ENCODE measurements around the gene CD6.

The CD6 gene

GRCh38 chr11:60971520-60971919, at the start of gene CD6:
Gene CD6, plus strand, starts transcription at chr11:60971680. Its CDS starts 186 bp downstream, at chr11:60971866.
- peaks cover 23% of the 10 kb centered on the region for H3K4me1 Mint-ChIP-seq

DNA sequence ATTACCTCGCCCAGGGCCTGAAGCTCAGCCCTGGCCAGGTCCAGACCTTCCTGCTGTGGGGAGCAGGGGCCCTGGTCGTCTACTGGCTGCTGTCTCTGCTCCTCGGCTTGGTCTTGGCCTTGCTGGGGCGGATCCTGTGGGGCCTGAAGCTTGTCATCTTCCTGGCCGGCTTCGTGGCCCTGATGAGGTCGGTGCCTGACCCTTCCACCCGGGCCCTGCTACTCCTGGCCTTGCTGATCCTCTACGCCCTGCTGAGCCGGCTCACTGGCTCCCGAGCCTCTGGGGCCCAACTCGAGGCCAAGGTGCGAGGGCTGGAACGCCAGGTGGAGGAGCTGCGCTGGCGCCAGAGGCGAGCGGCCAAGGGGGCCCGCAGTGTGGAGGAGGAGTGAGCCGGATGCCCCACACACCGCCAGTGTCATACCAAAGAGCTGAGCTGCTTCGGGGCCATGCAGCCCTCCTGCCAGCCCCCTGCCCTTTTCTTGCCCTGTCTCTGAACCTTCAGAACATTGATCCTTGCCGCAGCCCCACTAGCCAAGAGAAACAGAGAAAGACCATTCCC, 49.6 kb upstream of the CD6 start:
- Mint-ChIP-seq H3K27ac (no peak overlapping the region), H3K4me3 (no peak overlapping the region), H3K4me1 (peaks cover 39% of the 10 kb centered on the region), H3K9me3 (no peaks in the 10 kb centered on the region), H3K27me3 (no peaks in the 10 kb centered on the region), H3K36me3 (peaks cover 31% of the 10 kb centered on the region)
- DNase-seq (ENCODE audit: low spot score in 2 of 2) (no peak), ATAC-seq (ENCODE audit: low read depth) (no peak)

More at GRCh38 chr11:60971520-60971919, at the start of gene CD6:
- H3K9me3 Mint-ChIP-seq: peaks cover 3% of the 10 kb centered on the region
- peaks cover 3% of the 10 kb centered on the region for H3K36me3 Mint-ChIP-seq
- ATAC-seq (ENCODE audit: low read depth) (peak; percentile 70), DNase-seq (ENCODE audit: low spot score in 2 of 2) (peak in 1 of 2 donors; percentile 20)
- peak within 1 kb of the TSS; percentile 75 for H3K4me3 Mint-ChIP-seq
- H3K27me3 Mint-ChIP-seq: peaks cover 6% of the 10 kb centered on the region
- H3K27ac Mint-ChIP-seq: peak within 1 kb of the TSS; percentile 53

- DNase-seq (ENCODE audit: low spot score in 2 of 2) (no peak), ATAC-seq (ENCODE audit: low read depth) (no peak)
- Mint-ChIP-seq H3K27ac (no peak overlapping the region), H3K9me3 (no peaks in the 10 kb centered on the region), H3K4me1 (peaks cover 35% of the 10 kb centered on the region), H3K4me3 (no peak overlapping the region), H3K27me3 (no peaks in the 10 kb centered on the region), H3K36me3 (peaks cover 29% of the 10 kb centered on the region)
Measured at GRCh38 chr11:60922906-60923305, 48.6 kb upstream of the CD6 start.

DNA sequence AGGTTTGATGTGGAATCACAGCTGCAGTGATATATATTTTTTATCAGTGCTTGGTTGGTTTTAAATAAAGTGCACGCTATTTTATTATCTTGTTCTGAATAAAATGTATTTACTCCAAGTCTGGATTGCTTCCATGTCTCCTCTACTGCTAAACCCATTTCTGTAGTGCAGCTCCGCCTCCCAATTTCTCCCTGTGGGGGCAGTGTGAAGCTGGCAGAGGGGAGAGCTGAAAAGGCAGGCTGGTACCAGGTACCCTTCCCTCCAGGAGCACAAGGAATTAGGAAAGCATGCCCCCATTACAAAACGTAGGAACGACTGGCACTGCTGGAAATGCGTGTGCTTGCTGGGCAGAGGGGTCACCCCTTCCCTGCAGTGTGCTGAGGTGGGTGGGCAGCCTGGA, 48.2 kb upstream of the CD6 start:
- no peak for ATAC-seq (ENCODE audit: low read depth)
- no peaks in the 10 kb centered on the region for H3K9me3 Mint-ChIP-seq
- peaks cover 29% of the 10 kb centered on the region for H3K36me3 Mint-ChIP-seq
- H3K4me1 Mint-ChIP-seq: peaks cover 35% of the 10 kb centered on the region
- no peak for DNase-seq (ENCODE audit: low spot score in 2 of 2)
- peak overlapping the region; percentile 66 for H3K4me3 Mint-ChIP-seq
- H3K27ac Mint-ChIP-seq: no peak overlapping the region
- no peaks in the 10 kb centered on the region for H3K27me3 Mint-ChIP-seq

GRCh38 chr11:60923800-60924109, 47.7 kb upstream of the CD6 start:
- H3K9me3 Mint-ChIP-seq: no peaks in the 10 kb centered on the region
- no peak for DNase-seq (ENCODE audit: low spot score in 2 of 2)
- no peaks in the 10 kb centered on the region for H3K27me3 Mint-ChIP-seq
- no peak for ATAC-seq (ENCODE audit: low read depth)
- peak overlapping the region; percentile 73 for H3K4me3 Mint-ChIP-seq
- peaks cover 35% of the 10 kb centered on the region for H3K4me1 Mint-ChIP-seq
- peaks cover 29% of the 10 kb centered on the region for H3K36me3 Mint-ChIP-seq
- no peak overlapping the region for H3K27ac Mint-ChIP-seq

DNA sequence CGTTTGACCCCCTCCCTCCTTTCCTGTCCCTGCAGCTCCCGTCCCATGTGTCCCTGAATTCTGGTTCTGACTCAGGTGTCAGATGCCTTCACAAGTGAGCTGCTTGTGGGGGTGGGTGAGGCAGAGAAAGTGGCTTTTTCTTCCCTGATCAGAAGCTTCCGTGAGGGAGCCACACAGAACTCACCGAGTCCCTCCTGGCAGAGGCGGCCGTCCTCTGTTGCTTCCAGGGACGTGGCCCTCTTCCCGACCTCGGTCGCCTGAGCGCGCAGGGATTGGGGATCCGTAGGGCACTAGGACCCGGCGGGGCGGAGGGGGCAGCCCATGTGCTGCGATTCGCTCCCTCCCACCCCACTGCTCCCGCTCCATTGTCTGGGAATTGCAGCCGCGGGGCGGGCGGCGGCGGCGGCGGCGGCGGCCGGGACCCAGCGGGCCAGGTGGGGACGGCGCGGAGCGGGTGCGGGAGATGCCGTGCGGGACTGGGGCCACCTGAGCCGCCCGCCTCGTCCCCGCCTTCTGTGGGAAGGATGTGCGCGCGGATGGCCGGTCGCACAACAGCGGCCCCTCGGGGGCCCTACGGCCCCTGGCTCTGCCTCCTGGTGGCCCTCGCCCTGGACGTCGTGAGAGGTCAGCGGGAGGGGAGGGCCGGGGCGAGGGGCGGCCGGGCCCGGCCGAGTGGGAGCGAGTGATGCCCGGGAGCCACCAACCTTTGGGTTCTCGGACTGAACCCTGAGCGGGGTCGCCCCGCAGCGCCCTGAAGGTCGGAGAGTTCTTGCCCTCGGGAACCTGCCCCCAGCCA, 47.2 kb upstream of the CD6 start, which contains the start of gene TMEM132A:
Gene TMEM132A, plus strand, starts transcription at position 351 of the 796 bp plus-strand sequence. Its CDS starts 174 bp downstream, at position 525.
- no peak for DNase-seq (ENCODE audit: low spot score in 2 of 2)
- H3K4me3 Mint-ChIP-seq: peak within 1 kb of the TSS; percentile 74
- H3K4me1 Mint-ChIP-seq: peaks cover 34% of the 10 kb centered on the region
- ATAC-seq (ENCODE audit: low read depth): peak; percentile 48
- no peaks in the 10 kb centered on the region for H3K27me3 Mint-ChIP-seq
- peak within 1 kb of the TSS; percentile 61 for H3K27ac Mint-ChIP-seq
- H3K36me3 Mint-ChIP-seq: peaks cover 28% of the 10 kb centered on the region
- no peaks in the 10 kb centered on the region for H3K9me3 Mint-ChIP-seq

DNA sequence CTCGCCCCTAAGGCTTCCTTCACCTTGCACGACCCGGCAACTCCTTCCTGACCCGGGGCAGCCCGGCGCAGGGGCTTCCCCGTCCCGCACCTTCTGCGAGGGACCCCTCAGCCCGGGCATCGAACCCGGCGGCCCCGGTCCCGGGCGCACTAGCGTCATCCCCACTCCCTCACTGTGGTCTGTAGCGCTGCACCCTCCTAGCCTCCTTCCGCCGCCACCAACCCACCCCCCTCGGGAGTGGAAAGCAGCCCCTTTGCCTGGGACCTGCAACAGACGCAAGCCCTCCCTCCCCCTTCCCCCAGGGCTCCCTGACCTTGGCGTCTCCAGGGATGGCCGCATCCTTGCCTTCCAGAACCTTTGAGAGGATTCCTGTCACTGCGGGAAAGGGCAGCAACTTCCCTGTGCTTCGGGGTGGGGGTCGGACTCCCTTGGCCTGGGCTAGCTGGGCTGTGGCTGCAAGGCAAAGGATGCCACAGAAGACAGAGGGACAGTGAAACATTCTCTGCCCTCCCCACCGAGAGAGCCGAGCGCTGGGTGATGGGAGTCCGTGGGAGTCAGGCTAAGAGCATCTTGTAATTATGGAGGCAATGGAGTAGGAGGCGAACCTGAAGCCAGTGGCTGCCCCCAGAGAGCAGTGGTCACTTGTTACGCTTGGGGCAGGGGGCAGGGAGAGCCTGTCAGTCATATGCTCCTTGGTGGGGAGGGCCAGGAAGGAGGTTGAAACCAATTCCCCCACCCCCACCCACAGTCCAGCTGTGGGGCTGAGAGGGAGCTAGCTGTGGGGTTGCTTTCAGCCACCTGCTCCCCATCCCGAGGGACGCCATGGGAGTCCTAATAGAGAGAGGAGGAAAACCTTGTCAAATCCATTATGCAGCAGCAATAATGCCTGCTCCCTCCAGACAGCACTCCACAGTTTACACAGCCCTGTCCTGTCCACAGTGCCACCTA, 46.3 kb upstream of the CD6 start:
- DNase-seq (ENCODE audit: low spot score in 2 of 2): no peak
- H3K4me3 Mint-ChIP-seq: peak overlapping the region; percentile 74
- no peaks in the 10 kb centered on the region for H3K9me3 Mint-ChIP-seq
- H3K36me3 Mint-ChIP-seq: peaks cover 21% of the 10 kb centered on the region
- peaks cover 32% of the 10 kb centered on the region for H3K4me1 Mint-ChIP-seq
- peak overlapping the region; percentile 61 for H3K27ac Mint-ChIP-seq
- H3K27me3 Mint-ChIP-seq: no peaks in the 10 kb centered on the region
- peak; percentile 51 for ATAC-seq (ENCODE audit: low read depth)

DNA sequence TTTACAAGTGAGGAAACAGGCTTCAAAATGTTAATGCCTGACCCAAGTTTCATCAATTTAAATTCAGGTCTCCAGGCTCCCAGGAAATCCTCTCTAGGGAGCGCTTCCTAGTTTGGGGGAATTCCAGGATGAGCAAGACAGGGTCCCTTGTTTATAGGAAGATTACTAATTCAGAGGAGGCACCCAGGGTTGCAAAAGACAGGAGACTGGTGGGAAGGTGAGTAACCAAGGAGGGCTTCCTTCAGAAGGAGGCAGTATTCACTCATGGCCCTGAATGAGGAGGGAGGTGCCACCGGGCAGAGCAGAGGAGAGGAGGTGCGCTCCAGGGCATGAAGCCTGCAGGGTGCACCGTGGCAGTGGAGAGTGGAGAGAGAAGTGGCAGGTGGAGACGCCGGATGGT, 45.6 kb upstream of the CD6 start:
- peaks cover 16% of the 10 kb centered on the region for H3K36me3 Mint-ChIP-seq
- H3K4me1 Mint-ChIP-seq: peaks cover 34% of the 10 kb centered on the region
- ATAC-seq (ENCODE audit: low read depth) (no peak), DNase-seq (ENCODE audit: low spot score in 2 of 2) (no peak)
- no peaks in the 10 kb centered on the region for H3K27me3 Mint-ChIP-seq
- H3K4me3 Mint-ChIP-seq: no peak overlapping the region
- H3K9me3 Mint-ChIP-seq: no peaks in the 10 kb centered on the region
- no peak overlapping the region for H3K27ac Mint-ChIP-seq

GRCh38 chr11:60926500-60926899, 45.0 kb upstream of the CD6 start:
- no peak overlapping the region for H3K4me3 Mint-ChIP-seq
- no peak overlapping the region for H3K27ac Mint-ChIP-seq
- H3K9me3 Mint-ChIP-seq: no peaks in the 10 kb centered on the region
- no peak for ATAC-seq (ENCODE audit: low read depth)
- H3K27me3 Mint-ChIP-seq: no peaks in the 10 kb centered on the region
- peaks cover 39% of the 10 kb centered on the region for H3K4me1 Mint-ChIP-seq
- DNase-seq (ENCODE audit: low spot score in 2 of 2): no peak
- H3K36me3 Mint-ChIP-seq: peaks cover 13% of the 10 kb centered on the region

DNA sequence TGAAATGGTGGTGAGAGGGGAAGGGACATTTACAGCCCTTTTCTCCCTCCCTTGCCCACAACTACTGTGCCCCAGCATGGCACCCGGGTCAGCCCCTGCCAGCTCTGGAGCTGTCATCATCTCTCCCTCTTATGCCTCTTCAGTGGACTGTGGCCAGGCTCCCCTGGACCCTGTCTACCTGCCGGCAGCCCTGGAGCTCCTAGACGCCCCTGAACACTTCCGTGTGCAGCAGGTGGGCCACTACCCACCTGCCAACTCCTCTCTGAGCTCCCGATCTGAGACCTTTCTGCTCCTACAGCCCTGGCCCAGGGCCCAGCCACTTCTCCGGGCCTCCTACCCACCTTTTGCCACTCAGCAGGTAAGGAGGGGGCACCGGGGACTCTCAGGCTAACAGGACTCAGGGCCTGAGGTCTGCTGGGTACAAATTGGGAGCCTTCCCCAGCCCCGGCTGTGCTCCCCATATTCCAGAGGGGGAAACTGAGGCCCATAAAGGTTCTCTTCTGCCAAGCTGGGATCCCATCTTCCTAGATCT, 44.4 kb upstream of the CD6 start:
- H3K36me3 Mint-ChIP-seq: peaks cover 8% of the 10 kb centered on the region
- H3K27ac Mint-ChIP-seq: no peak overlapping the region
- H3K9me3 Mint-ChIP-seq: no peaks in the 10 kb centered on the region
- H3K4me1 Mint-ChIP-seq: peaks cover 44% of the 10 kb centered on the region
- DNase-seq (ENCODE audit: low spot score in 2 of 2) (no peak), ATAC-seq (ENCODE audit: low read depth) (no peak)
- H3K4me3 Mint-ChIP-seq: no peak overlapping the region
- H3K27me3 Mint-ChIP-seq: no peaks in the 10 kb centered on the region

- DNase-seq (ENCODE audit: low spot score in 2 of 2) (no peak), ATAC-seq (ENCODE audit: low read depth) (no peak)
- peaks cover 3% of the 10 kb centered on the region for H3K36me3 Mint-ChIP-seq
- H3K9me3 Mint-ChIP-seq: no peaks in the 10 kb centered on the region
- no peak overlapping the region for H3K27ac Mint-ChIP-seq
- H3K4me3 Mint-ChIP-seq: no peak overlapping the region
- peaks cover 43% of the 10 kb centered on the region for H3K4me1 Mint-ChIP-seq
- H3K27me3 Mint-ChIP-seq: no peaks in the 10 kb centered on the region
Measured at GRCh38 chr11:60927600-60927999, 43.9 kb upstream of the CD6 start.

DNA sequence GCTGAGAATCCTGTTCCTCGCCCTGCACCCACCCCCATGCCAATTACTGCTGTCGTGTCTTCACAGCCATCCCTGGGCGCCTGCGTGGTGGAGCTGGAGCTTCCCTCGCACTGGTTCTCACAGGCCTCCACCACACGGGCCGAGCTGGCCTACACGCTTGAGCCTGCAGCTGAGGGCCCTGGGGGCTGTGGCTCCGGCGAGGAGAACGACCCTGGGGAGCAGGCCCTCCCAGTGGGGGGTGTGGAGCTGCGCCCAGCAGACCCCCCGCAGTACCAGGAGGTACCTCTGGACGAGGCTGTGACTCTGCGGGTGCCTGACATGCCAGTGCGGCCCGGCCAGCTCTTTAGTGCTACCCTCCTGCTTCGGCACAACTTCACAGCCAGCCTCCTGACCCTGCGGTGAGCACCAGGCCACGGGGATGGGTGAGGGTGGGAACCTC, 42.9 kb upstream of the CD6 start:
- Mint-ChIP-seq H3K27me3 (no peaks in the 10 kb centered on the region), H3K36me3 (no peaks in the 10 kb centered on the region), H3K27ac (no peak overlapping the region), H3K4me1 (peaks cover 45% of the 10 kb centered on the region), H3K9me3 (no peaks in the 10 kb centered on the region), H3K4me3 (no peak overlapping the region)
- DNase-seq (ENCODE audit: low spot score in 2 of 2): no peak
- no peak for ATAC-seq (ENCODE audit: low read depth)

GRCh38 chr11:60929764-60930163, 41.7 kb upstream of the CD6 start:
- Mint-ChIP-seq H3K4me1 (peaks cover 48% of the 10 kb centered on the region), H3K27ac (peak overlapping the region; percentile 19), H3K27me3 (no peaks in the 10 kb centered on the region), H3K36me3 (no peaks in the 10 kb centered on the region), H3K4me3 (no peak overlapping the region), H3K9me3 (no peaks in the 10 kb centered on the region)
- ATAC-seq (ENCODE audit: low read depth) (no peak), DNase-seq (ENCODE audit: low spot score in 2 of 2) (no peak)

GRCh38 chr11:60930394-60930793, 41.1 kb upstream of the CD6 start:
- ATAC-seq (ENCODE audit: low read depth): no peak
- Mint-ChIP-seq H3K4me1 (peaks cover 44% of the 10 kb centered on the region), H3K4me3 (no peak overlapping the region), H3K27ac (peak overlapping the region; percentile 92), H3K36me3 (no peaks in the 10 kb centered on the region), H3K27me3 (no peaks in the 10 kb centered on the region), H3K9me3 (no peaks in the 10 kb centered on the region)
- no peak for DNase-seq (ENCODE audit: low spot score in 2 of 2)
